LoVo (cell line): ENCODE measurements around the gene LDB2.

Experiments
- DNase-seq: peaks from one replicate; pipeline ENCODE4 v3.0.0-alpha.2; 2016; ENCODE audit warnings: low spot score

The LDB2 gene

GRCh38 chr4:16483540-16483939 is 414.9 kb downstream of the LDB2 start:
- no peak for DNase-seq

DNA sequence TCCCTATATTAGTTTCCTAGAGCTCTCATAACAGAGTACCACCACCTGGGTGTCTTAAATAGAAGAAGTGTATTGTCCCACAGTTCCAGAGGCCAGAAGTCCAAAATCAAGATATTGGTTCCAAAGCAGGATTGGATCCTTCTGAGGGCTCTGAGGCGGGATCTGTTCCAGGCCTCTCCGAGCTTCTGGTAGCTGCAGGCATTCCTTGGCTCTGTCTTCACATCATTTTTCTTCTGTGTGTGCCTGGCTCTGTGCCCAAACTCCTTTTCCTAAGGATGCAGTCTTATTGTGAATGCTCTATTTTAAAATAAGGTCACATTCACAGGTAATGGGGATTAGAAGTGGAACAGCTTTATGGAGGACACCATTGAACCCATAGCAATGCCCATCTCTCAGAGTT is 418.4 kb downstream of the LDB2 start:
- DNase-seq, result no peak

- DNase-seq, result no peak
These were observed 425.9 kb downstream of the LDB2 start for GRCh38 chr4:16472537-16472936.

DNA sequence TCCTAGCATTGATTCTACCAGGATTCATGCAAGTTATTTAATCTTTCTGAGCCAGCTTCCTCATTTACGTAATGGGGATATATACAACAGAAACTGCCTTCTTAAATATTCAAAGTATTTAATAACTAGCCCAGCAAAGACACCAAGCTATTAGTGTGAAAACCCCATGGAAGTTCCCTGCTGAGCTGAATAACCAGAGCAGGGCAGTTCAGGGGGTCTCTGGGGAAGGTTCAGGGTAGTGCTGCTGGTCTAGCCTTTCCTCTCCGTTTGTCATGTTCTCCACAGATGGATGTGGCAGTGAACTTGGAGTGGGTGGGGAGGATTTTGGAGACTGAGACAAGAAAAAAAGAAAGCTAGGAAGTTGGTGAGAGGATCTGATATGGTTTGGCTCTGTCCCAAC is 431.4 kb downstream of the LDB2 start:
- no peak for DNase-seq

GRCh38 chr4:16466581-16466980 is 431.9 kb downstream of the LDB2 start:
- DNase-seq, result no peak

DNA sequence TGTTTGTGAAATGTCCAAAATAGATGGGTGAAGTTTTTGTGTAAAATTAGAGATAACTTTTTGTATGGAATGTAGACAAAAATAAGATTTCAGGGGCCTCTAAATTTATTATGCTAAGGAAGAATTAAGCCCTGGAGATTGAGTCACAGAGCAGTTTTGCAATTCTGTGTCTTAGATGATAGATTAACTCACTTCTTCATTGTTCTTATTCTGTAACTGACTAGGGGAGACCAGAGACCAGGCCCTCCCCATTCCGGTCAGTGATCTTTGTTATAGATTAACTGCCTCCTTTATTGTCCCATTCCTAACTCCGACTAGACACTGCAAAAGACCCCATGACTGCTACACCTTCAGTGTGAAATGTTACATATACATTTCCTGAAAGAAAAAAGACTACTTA is 433.8 kb downstream of the LDB2 start:
- DNase-seq, result no peak

DNA sequence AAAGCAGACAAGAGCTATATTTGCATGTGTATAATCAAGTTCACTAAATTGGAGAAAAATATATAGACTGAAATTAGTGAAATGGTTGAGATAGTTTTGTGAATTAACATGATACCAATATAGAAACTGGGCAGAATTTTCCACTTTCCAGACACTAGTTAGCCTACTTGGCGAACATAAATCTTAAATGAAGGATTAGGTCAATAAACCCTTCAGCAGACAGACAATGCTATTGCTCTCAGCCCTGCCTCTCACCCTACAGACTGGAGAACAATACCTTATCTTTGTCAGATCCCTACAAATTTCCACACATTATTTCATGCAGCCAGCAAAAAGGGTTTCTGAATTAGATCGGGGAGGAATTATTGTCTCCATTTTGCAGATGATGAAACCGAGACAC is 435.8 kb downstream of the LDB2 start:
- DNase-seq, result no peak

- DNase-seq, result no peak
These were observed 437.1 kb downstream of the LDB2 start for GRCh38 chr4:16461362-16461761.

GRCh38 chr4:16457944-16458343 is 440.5 kb downstream of the LDB2 start:
- no peak for DNase-seq
